Upper lobe of right lung (tissue), 1 donor: Measurements from ENCODE around the gene PTRH2. TPM values are rescaled to one million over a fixed set of nuclear protein-coding genes. Genes with fewer than 3 reads are reported as not detected.
"Not testable (repeated sequence)": the region's sequence is repeated elsewhere in the genome, so short reads cannot be mapped to it uniquely, and the experiment has no call there.

Experiments
- ATAC-seq: fragments of 200-7000 bp; cut with Tn5 transposase; one replicate; pipeline ENCODE4 v1.9.1; 2020; ENCODE audit warnings: mild to moderate bottlenecking, moderate library complexity
- DNase-seq: peaks from one replicate; pipeline ENCODE4 v3.0.0-alpha.2; 2020
- H3K27ac ChIP-seq: fragments of 200-600 bp; one replicate; pipeline ENCODE4 v1.8.0; 2022
- H3K27me3 ChIP-seq: fragments of 200-600 bp; one replicate; pipeline ENCODE4 v1.8.0; 2022; ENCODE audit warnings: mild to moderate bottlenecking
- H3K36me3 ChIP-seq: fragments of 200-600 bp; one replicate; pipeline ENCODE4 v1.8.0; 2022
- H3K4me1 ChIP-seq: fragments of 200-600 bp; one replicate; pipeline ENCODE4 v1.8.0; 2022
- H3K4me3 ChIP-seq: fragments of 200-600 bp; one replicate; pipeline ENCODE4 v1.8.0; 2022; ENCODE audit warnings: mild to moderate bottlenecking
- H3K9me3 ChIP-seq: fragments of 200-600 bp; one replicate; pipeline ENCODE4 v1.8.0; 2022
- intact Hi-C: fragments of 100-400 bp; cut with DNase I; formaldehyde crosslinking; loops from one replicate; pipeline ENCODE4 v1.11.0; 2022
- long read RNA-seq: library from polyadenylated mRNA; unstranded; transcript quantifications from one replicate; pipeline ENCODE4 v2.0.0, GENCODE V29; 2021
- total RNA-seq: library from RNA; stranded (reverse); fragmentation: NEBNext Ultra II Directional; extraction: Animal tissue kit (Norgen Biotek cat#: 25700); gene quantifications from one replicate; pipeline ENCODE4 v1.2.1, GENCODE V29; 2021
- TF ChIP-seq, protein P1 (sequence below): fragments of 200-600 bp; IDR thresholded peaks from one replicate; pipeline ENCODE4 v1.8.0; 2022; ENCODE audit warnings: antibody characterized with exemption
- donor health status: DM: no; HTN: yes; CAD: no; lungs with severe emphysema.

The PTRH2 gene
- 19.6 TPM for total RNA-seq
- long read RNA-seq, transcript PTRH2-201 (2 exons, 901 nt) = major isoform, 10 of 18 reads
- long read RNA-seq, partial matches to known transcripts = 0 of 18 reads
- long read RNA-seq, other reads (novel, unspliced or antisense) = 7 of 18 reads

DNA sequence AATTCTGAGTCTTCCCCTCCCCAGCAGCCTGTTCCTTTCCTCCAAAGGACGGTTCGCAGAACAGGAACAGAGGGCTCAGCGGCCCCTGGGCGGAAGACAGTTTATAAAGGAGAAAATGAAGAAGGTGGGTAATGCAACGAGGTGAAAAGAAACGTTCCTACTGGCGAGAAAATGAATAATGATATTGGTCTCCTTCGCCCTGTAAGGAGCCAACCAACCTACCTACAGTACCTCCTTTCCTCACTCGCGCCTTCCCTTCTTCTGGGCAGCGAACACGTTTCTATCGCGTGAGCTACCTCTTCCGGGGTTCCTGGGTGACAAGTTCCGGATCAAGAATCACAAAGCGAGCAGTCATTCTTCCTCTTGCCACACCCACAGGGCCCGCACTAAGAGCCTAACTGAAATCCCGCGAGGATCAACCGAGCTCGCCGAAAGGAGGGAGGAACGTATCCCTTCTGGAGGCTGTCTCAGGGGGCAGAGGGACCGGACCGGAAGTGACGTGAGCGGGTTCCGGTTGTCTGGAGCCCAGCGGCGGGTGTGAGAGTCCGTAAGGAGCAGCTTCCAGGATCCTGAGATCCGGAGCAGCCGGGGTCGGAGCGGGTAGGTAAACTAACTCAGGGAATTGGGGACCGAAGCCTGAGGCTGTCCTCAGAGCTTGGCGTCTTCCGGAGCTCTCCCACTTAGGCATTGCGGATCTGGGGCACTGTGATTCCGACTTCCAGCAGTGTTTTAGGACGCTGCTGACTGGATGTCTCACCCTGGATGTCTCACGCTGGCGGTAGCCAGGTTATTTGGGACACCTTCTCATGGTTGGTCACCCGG is at the start of gene PTRH2, which contains the start of gene VMP1:
Gene PTRH2 (minus strand): TSS at position 282 of the 822 bp plus-strand sequence. CDS start 9,452 bp downstream, outside the sequence.
Gene VMP1 (plus strand): TSS at position 506 of the 822 bp plus-strand sequence. CDS start 23,793 bp downstream, outside the sequence.
- intact Hi-C loops = no loop called here
- Histone ChIP-seq H3K4me3 (peak within 1 kb of the TSS; percentile 71), H3K27me3 (no peaks in the 10 kb centered on the region), H3K27ac (peak within 1 kb of the TSS; percentile 85), H3K4me1 (peaks cover 24% of the 10 kb centered on the region), H3K36me3 (peaks cover 19% of the 10 kb centered on the region), H3K9me3 (no peaks in the 10 kb centered on the region)
- peak; percentile 99 for ATAC-seq
- DNase-seq = peak; percentile 99
- TF ChIP-seq, protein P1, sequence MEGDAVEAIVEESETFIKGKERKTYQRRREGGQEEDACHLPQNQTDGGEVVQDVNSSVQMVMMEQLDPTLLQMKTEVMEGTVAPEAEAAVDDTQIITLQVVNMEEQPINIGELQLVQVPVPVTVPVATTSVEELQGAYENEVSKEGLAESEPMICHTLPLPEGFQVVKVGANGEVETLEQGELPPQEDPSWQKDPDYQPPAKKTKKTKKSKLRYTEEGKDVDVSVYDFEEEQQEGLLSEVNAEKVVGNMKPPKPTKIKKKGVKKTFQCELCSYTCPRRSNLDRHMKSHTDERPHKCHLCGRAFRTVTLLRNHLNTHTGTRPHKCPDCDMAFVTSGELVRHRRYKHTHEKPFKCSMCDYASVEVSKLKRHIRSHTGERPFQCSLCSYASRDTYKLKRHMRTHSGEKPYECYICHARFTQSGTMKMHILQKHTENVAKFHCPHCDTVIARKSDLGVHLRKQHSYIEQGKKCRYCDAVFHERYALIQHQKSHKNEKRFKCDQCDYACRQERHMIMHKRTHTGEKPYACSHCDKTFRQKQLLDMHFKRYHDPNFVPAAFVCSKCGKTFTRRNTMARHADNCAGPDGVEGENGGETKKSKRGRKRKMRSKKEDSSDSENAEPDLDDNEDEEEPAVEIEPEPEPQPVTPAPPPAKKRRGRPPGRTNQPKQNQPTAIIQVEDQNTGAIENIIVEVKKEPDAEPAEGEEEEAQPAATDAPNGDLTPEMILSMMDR = no peak

DNA sequence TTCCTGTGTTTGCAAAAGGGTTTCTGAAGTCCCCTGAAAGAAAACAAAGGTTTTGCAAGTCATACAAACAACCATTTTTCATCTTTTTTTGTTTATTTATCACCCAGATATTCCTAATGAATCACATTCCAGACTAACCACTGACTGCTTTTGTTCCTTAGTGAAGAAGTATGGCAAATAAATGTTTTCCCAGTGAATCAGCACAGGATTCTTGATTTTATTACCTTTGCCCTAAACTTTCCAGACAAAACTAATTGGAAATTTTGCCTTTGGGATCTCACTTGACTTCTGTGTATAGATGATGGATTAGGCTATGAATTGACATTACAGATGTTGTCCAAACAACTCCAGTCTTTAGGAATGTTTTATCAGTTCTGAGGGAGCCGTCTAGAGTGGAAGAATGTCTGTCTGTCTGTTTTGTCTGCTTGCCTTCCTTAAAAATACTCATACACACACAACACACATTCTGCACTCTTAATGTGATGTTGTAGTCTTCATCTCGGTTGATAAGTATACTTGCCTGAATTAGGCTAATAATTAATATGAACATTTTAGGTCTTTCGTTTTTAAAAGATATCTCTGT is 49.1 kb upstream of the PTRH2 start:
- TF ChIP-seq, protein P1 = no peak
- H3K9me3 ChIP-seq = no peaks in the 10 kb centered on the region
- DNase-seq (no peak), ATAC-seq (no peak)
- H3K4me3 ChIP-seq = no peak overlapping the region
- intact Hi-C loops = no loop called here
- H3K27me3 ChIP-seq = no peaks in the 10 kb centered on the region
- peak overlapping the region; percentile 38 for H3K27ac ChIP-seq
- H3K4me1 ChIP-seq = peaks cover 15% of the 10 kb centered on the region
- no peaks in the 10 kb centered on the region for H3K36me3 ChIP-seq

DNA sequence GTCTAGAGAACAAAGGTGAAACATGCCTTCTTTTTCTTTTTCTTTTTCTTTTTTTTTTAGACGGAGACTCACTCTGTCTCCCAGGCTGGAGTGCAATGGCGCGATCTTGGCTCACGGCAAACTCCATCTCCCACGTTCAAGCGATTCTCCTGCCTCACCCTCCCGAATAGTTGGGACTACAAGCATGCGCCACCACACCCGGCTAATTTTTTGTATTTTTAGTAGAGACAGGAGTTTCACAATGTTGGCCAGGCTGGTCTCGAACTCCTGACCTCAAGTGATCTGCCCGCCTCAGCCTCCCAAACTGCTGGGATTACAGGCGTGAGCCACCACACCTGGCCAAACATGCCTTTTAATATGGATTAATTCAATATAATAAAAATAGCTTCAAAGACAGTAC is 47.8 kb upstream of the PTRH2 start:
- intact Hi-C loops, H3K27ac ChIP-seq, ATAC-seq, H3K36me3 ChIP-seq, H3K9me3 ChIP-seq, H3K4me3 ChIP-seq, DNase-seq, H3K27me3 ChIP-seq: not testable (repeated sequence)
- H3K4me1 ChIP-seq = peaks cover 15% of the 10 kb centered on the region

DNA sequence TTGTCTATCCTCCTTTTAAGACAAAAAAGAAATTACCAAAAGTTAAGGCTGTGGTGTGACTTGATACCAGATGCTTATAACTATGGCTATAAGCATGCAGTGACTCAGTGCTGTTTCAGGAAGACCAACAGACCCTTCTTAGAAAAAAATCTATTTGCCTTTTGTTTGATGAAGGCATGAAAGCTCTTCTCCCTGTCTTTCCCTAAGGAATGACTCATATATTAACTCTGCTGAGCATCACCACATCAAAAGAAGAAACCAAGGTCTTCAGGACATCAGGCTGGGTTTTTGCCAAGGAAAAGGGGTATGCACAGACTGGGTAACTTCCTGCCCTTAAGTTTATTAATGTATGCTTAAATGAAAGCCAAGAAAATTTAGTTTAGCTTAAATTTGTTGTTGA is 47.3 kb upstream of the PTRH2 start:
- no peak for DNase-seq
- no peak for ATAC-seq
- H3K27me3 ChIP-seq = no peaks in the 10 kb centered on the region
- H3K27ac ChIP-seq = peak overlapping the region; percentile 65
- intact Hi-C loops = no loop called here
- H3K36me3 ChIP-seq = no peaks in the 10 kb centered on the region
- H3K4me3 ChIP-seq = no peak overlapping the region
- no peaks in the 10 kb centered on the region for H3K9me3 ChIP-seq
- peaks cover 15% of the 10 kb centered on the region for H3K4me1 ChIP-seq
- TF ChIP-seq, protein P1 = no peak

DNA sequence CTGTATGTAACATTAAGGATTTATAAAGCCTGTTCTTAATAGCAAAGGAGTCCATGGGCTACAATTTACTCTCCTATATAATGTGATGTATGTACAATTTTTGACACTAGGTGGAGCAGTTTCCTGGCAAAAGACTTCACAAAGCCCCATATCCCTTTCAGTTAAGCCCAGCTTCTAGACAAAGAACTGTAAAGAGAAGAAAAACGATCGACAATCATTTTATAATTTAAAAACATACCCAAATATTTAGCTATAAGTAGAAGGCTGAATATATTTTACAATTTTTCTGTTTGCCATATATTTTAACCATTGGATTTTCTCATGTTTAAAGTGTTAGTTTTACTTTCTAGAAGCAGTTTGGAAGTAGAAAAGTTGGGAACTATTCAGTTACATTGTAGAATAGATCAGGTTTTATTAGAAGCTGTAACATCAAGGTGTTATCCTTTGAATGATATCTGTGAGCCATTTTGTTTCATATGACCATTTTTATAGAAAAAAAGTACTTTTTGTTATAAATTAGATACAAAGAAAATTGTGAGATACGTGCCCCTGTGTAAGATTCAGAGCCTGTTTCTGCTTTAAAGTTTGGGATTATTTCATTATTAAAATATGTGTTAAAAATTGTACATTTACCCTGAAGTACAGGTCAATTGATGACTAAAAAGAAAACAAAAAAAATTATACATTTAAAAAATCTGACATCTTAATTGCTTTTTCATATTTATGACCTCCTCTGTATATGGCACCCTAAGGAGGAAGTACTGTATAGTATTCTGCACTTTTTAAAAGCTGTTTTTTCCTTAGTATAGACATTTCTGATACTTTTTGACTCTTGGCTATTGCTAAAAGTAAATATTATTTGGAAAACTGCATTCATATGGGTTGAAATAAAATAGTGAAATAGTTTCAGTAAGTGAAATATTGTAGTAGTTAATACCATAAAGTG is 46.6 kb upstream of the PTRH2 start:
- intact Hi-C loops = no loop called here
- peak; percentile 97 for ATAC-seq
- peak overlapping the region; percentile 6 for H3K4me3 ChIP-seq

More for the DNA sequence above, 46.6 kb upstream of the PTRH2 start:
- peaks cover 15% of the 10 kb centered on the region for H3K4me1 ChIP-seq
- no peaks in the 10 kb centered on the region for H3K9me3 ChIP-seq
- TF ChIP-seq, protein P1 = peak; percentile 75
- H3K36me3 ChIP-seq = no peaks in the 10 kb centered on the region
- peak overlapping the region; percentile 65 for H3K27ac ChIP-seq
- H3K27me3 ChIP-seq = no peaks in the 10 kb centered on the region
- DNase-seq = no peak
